SJSA1 (cell line): Measurements from ENCODE around the gene CLN6. TPM values are rescaled to one million over a fixed set of nuclear protein-coding genes. Genes with fewer than 3 reads are reported as not detected.
"Not testable (repeated sequence)": the region's sequence is repeated elsewhere in the genome, so short reads cannot be mapped to it uniquely, and the experiment has no call there.

Experiments
- DNase-seq, 2 experiments: peaks; one replicate each; pipeline ENCODE4 v3.0.0-alpha.2; 2015 to 2020; ENCODE audit warnings: low spot score in 2 of 2, low read depth in 1 of 2
- H3K27ac ChIP-seq: fragments of 250-450 bp; sonication (Bioruptor Pico); 2 replicates; pipeline ENCODE4 v1.5.1; 2020; ENCODE audit warnings: mild to moderate bottlenecking, moderate library complexity
- H3K27me3 ChIP-seq: fragments of 250-450 bp; sonication (Bioruptor Pico); replicated peaks from 2 replicates; pipeline ENCODE4 v1.5.1; 2020; ENCODE audit warnings: mild to moderate bottlenecking, moderate library complexity
- H3K36me3 ChIP-seq: fragments of 250-450 bp; sonication (Bioruptor Pico); 2 replicates; pipeline ENCODE4 v1.5.1; 2020; ENCODE audit warnings: mild to moderate bottlenecking
- H3K4me1 ChIP-seq: fragments of 250-450 bp; sonication (Bioruptor Pico); replicated peaks from 2 replicates; pipeline ENCODE4 v1.6.1; 2021; ENCODE audit warnings: mild to moderate bottlenecking
- H3K4me3 ChIP-seq: fragments of 250-450 bp; sonication (Bioruptor Pico); 2 replicates; pipeline ENCODE4 v1.5.1; 2020; ENCODE audit warnings: mild to moderate bottlenecking
- H3K9me3 ChIP-seq: fragments of 250-450 bp; sonication (Bioruptor Pico); replicated peaks from 2 replicates; pipeline ENCODE4 v1.5.1; 2020; ENCODE audit warnings: mild to moderate bottlenecking
- total RNA-seq: library from RNA; depleted of rRNA; stranded (reverse); fragments of >200 nt; shearing (Covaris generic); gene quantifications from 2 replicates; pipeline ENCODE4 v1.2.3, GENCODE V29; 2014

The CLN6 gene
- total RNA-seq, 1 experiment from 2014 or later: 30.3 TPM

DNA sequence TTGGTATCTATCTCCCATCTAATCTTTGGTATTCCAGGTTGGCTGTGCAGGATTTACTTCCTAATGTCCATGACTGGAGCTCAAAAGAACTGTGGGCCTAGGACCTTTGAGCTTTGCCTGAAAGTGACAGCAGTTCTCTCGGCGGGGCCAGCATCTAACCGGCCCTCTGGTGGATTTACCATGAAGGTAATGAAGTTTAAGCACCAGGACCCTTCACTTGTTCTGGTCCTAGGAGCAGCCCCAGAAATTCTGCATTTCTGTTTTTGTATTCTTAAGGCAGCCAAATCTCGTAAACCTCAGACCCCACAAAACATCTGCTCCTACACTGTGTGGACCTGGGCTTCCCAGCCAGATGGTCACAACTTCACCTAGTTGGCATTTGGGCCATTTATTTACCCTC, 37.4 kb downstream of the CLN6 start:
- Histone ChIP-seq H3K4me1 (peaks cover 36% of the 10 kb centered on the region), H3K36me3 (peaks cover 71% of the 10 kb centered on the region), H3K9me3 (no peaks in the 10 kb centered on the region), H3K27me3 (no peaks in the 10 kb centered on the region), H3K4me3 (no peak overlapping the region), H3K27ac (no peak overlapping the region)
- no peak for DNase-seq

- no peak for DNase-seq
- H3K27ac ChIP-seq: no peak overlapping the region
- no peaks in the 10 kb centered on the region for H3K9me3 ChIP-seq
- peaks cover 42% of the 10 kb centered on the region for H3K4me1 ChIP-seq
- no peaks in the 10 kb centered on the region for H3K27me3 ChIP-seq
- no peak overlapping the region for H3K4me3 ChIP-seq
- H3K36me3 ChIP-seq: peaks cover 67% of the 10 kb centered on the region
These were observed 38.0 kb downstream of the CLN6 start for GRCh38 chr15:68191555-68191954.

- Histone ChIP-seq H3K4me3 (no peak overlapping the region), H3K9me3 (no peaks in the 10 kb centered on the region), H3K4me1 (peaks cover 55% of the 10 kb centered on the region), H3K27me3 (no peaks in the 10 kb centered on the region), H3K36me3 (peaks cover 60% of the 10 kb centered on the region), H3K27ac (no peak overlapping the region)
- no peak for DNase-seq
These were observed 39.5 kb downstream of the CLN6 start for GRCh38 chr15:68190048-68190447.

GRCh38 chr15:68188647-68189046, 40.9 kb downstream of the CLN6 start:
- Histone ChIP-seq H3K4me1 (peaks cover 54% of the 10 kb centered on the region), H3K36me3 (peaks cover 69% of the 10 kb centered on the region), H3K9me3 (no peaks in the 10 kb centered on the region), H3K4me3 (no peak overlapping the region), H3K27me3 (no peaks in the 10 kb centered on the region), H3K27ac (no peak overlapping the region)
- no peak for DNase-seq

DNA sequence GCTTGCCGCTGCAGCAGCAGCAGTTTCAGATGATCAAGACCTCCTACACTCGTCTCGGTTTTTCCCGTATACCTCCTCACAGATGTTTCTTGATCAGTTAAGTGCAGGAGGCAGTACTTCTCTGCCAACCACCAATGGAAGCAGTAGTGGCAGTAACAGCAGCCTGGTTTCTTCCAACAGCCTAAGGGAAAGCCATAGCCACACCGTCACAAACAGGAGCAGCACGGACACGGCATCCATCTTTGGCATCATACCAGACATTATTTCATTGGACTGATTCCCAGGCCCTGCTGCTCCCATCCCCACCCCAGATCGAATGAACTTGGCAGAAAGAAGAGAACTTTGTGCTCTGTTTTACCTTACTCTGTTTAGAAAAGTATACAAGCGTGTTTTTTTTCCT, 42.0 kb downstream of the CLN6 start:
- H3K36me3 ChIP-seq: peaks cover 68% of the 10 kb centered on the region
- no peaks in the 10 kb centered on the region for H3K9me3 ChIP-seq
- peak; percentile 41 to 48 for DNase-seq
- H3K4me3 ChIP-seq: no peak overlapping the region
- no peaks in the 10 kb centered on the region for H3K27me3 ChIP-seq
- no peak overlapping the region for H3K27ac ChIP-seq
- peaks cover 54% of the 10 kb centered on the region for H3K4me1 ChIP-seq

DNA sequence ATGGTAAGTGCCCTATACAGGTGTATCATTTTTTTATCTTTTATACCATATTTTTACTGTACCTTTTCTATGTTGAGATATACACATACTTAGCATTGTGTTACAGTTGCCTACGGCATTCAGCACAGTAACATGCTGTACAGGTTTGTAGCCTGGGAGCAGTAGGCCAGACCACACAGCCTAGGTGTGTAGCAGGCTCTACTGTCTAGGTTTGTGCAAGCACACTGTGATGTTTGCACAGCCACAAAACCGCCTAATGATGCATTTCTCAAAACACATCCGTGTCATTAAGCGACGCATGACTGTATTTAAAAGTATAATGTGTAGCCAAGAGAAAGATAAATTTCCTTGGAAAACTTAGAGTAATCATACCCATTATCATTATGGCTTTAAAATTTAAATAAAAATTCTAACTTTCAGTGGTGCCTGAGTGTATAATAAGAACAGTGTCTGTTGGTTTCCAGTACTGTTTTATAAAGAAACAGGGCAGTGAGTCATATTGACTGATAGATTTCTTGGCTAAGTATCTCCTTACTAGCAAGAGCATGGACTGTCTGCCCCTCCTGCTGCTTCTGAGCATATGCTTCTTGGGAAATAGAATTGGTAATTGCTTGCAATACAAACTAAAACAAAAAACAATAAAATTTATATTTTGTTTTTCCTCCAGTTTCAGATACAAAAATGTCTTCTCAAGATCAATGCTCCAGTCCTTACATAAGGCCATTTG, 42.7 kb downstream of the CLN6 start:
- H3K27ac ChIP-seq: no peak overlapping the region
- H3K36me3 ChIP-seq: peaks cover 64% of the 10 kb centered on the region
- H3K27me3 ChIP-seq: no peaks in the 10 kb centered on the region
- H3K9me3 ChIP-seq: no peaks in the 10 kb centered on the region
- H3K4me1 ChIP-seq: peaks cover 53% of the 10 kb centered on the region
- DNase-seq: no peak
- H3K4me3 ChIP-seq: no peak overlapping the region

DNA sequence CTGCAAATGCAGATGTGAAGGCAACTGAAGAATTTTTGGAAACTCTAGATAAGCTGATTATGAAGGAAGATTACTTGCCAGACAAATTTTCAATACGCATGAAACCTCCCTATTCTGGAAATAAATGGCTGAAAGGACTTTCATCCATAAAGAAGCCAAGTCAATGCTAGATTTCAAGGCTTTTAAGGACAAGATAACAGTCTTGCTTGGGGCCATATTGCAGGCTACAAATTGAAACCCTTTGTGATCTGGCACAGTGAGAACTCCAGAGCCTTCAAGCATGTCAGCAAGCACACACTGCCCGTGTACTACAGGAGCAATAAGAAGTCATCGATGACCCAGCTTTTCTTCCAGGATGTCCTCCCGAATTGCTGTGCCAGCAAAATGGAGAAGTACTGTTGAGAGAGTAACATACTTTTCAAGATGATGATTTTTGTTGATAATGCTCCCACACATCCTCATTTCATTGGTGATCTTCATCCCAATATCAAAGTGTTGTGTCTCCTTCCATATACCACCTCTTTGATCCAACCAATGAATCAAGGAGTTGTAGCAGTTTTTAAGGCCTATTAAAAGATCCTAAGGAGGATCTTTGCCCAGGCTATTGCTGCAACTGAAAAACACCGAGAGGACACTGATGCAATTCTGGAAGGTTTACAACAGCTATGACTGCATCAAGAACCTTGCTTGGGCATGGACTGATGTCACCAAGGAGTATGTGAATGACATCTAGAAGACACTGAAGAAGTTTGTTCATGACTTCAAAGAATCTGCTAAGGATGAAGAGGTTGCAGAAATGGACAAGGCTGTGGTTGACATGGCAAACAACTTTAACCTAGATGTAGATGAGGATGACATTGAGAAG, 44.7 kb downstream of the CLN6 start:
- no peak overlapping the region for H3K4me3 ChIP-seq
- peaks cover 64% of the 10 kb centered on the region for H3K36me3 ChIP-seq
- DNase-seq: no peak
- no peak overlapping the region for H3K27ac ChIP-seq
- H3K4me1 ChIP-seq: peaks cover 35% of the 10 kb centered on the region
- H3K9me3 ChIP-seq: no peaks in the 10 kb centered on the region
- no peaks in the 10 kb centered on the region for H3K27me3 ChIP-seq

- Histone ChIP-seq H3K4me1 (peaks cover 35% of the 10 kb centered on the region), H3K36me3 (peaks cover 61% of the 10 kb centered on the region), H3K27me3 (no peaks in the 10 kb centered on the region), H3K4me3 (no peak overlapping the region), H3K27ac (no peak overlapping the region), H3K9me3 (no peaks in the 10 kb centered on the region)
- no peak for DNase-seq
These were observed 45.8 kb downstream of the CLN6 start for GRCh38 chr15:68183616-68184315.

GRCh38 chr15:68177742-68178141, 51.8 kb downstream of the CLN6 start:
- Histone ChIP-seq H3K36me3 (peaks cover 52% of the 10 kb centered on the region), H3K4me3 (no peak overlapping the region), H3K27me3 (no peaks in the 10 kb centered on the region), H3K4me1 (no peaks in the 10 kb centered on the region; the same call in 1 of the 2 replicates), H3K27ac (no peak overlapping the region), H3K9me3 (no peaks in the 10 kb centered on the region)
- no peak for DNase-seq

GRCh38 chr15:68176601-68177000, 52.9 kb downstream of the CLN6 start:
- H3K27ac ChIP-seq: no peak overlapping the region
- DNase-seq: no peak
- no peak overlapping the region for H3K4me3 ChIP-seq
- H3K9me3 ChIP-seq: no peaks in the 10 kb centered on the region
- no peaks in the 10 kb centered on the region for H3K27me3 ChIP-seq
- peaks cover 48% of the 10 kb centered on the region for H3K36me3 ChIP-seq
- no peaks in the 10 kb centered on the region; the same call in 1 of the 2 replicates for H3K4me1 ChIP-seq

- Histone ChIP-seq H3K27ac (no peak overlapping the region), H3K9me3 (no peaks in the 10 kb centered on the region), H3K27me3 (no peaks in the 10 kb centered on the region), H3K4me1 (no peaks in the 10 kb centered on the region; the same call in 1 of the 2 replicates), H3K4me3 (no peak overlapping the region), H3K36me3 (peaks cover 37% of the 10 kb centered on the region)
- DNase-seq: no peak
These were observed 54.0 kb downstream of the CLN6 start for GRCh38 chr15:68175526-68175925.

- Histone ChIP-seq H3K4me3 (no peak overlapping the region), H3K4me1 (no peaks in the 10 kb centered on the region; the same call in 1 of the 2 replicates), H3K27me3 (no peaks in the 10 kb centered on the region), H3K27ac (no peak overlapping the region), H3K9me3 (no peaks in the 10 kb centered on the region), H3K36me3 (peaks cover 38% of the 10 kb centered on the region)
- no peak for DNase-seq
These were observed 56.4 kb downstream of the CLN6 start for GRCh38 chr15:68173119-68173518.

DNA sequence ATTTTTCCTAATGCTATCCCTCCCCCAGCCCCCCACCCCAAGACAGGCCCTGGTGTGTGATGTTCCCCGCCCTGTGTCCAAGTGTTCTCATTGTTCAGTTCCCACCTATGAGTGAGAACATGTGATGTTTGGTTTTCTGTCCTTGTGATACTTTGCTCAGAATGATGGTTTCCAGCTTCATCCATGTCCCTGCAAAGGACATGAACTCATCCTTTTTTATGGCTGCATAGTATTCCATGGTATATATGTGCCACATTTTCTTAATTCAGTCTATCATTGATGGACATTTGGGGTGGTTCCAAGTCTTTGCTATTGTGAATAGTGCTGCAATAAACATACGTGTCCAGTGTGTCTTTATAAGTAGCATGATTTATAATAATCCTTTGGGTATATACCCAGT, 57.5 kb downstream of the CLN6 start:
- not testable (repeated sequence) for H3K4me3 ChIP-seq, H3K4me1 ChIP-seq, DNase-seq, H3K9me3 ChIP-seq, H3K27me3 ChIP-seq, H3K27ac ChIP-seq
- peaks cover 29% of the 10 kb centered on the region for H3K36me3 ChIP-seq

DNA sequence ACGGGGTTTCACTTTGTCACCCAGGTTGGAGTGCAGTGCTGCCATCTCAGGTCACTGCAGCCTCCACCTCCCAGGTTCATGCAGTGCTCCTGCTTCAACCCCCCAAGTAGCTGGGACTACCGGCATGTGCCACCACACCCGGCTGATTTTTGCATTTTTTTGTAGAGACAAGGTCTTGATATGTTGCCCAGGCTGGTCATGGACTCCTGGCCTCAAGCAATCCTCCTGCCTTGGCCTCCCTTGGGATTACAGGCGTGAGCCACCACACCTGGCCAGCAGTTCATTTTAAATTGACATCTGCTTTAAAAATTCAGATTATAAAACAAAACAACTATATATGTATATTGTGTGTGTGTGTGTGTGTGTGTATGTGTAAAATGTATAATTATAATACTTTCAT, 62.7 kb downstream of the CLN6 start:
- DNase-seq: no peak
- H3K4me1 ChIP-seq: no peaks in the 10 kb centered on the region

More for the DNA sequence above, 62.7 kb downstream of the CLN6 start:
- Histone ChIP-seq H3K4me3 (no peak overlapping the region), H3K27ac (no peak overlapping the region), H3K36me3 (peaks cover 17% of the 10 kb centered on the region; the same call in 1 of the 2 replicates), H3K27me3 (no peaks in the 10 kb centered on the region), H3K9me3 (no peaks in the 10 kb centered on the region)
